Measurements from ENCODE around the gene EML1. TPM values are rescaled to one million over a fixed set of nuclear protein-coding genes. Genes with fewer than 3 reads are reported as not detected.
"Not testable (repeated sequence)": the region's sequence is repeated elsewhere in the genome, so short reads cannot be mapped to it uniquely, and the experiment has no call there.

The EML1 gene
- total and polyA plus RNA-seq, 2 donors, result 45.2 to 77.1 TPM

DNA sequence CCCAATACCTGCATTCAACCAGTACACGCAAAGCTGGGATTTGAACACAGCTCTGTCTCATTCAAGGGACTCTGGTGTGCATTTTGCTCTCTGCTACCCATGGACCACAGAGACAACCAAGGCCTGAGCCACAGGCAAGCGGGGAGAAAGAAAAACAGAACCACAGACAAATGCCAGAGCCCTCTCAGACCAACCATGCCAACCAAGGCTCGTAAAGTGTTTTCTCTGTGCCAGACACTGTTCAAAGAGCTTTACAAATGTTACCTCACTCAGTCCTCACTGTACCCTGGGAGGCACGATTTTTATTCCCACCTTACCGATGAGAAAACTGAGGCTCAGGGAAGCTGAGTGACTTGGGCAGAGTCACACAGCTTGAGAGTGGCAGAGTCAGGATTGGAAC lies 32.4 kb upstream of the EML1 start:
- DNase-seq (ENCODE audit: extremely low spot score), result no peak
- no peaks in the 10 kb centered on the region for H3K36me3 ChIP-seq (ENCODE audit: insufficient read depth)
- WGBS, result 81% methylated on average over 5 of the region's 5 CpGs
- H3K4me3 ChIP-seq (ENCODE audit: low read depth, low read length), result no peak overlapping the region
- H3K4me1 ChIP-seq (ENCODE audit: insufficient read depth), result no peaks in the 10 kb centered on the region
- no peak overlapping the region for H3K27ac ChIP-seq (ENCODE audit: low read depth)

DNA sequence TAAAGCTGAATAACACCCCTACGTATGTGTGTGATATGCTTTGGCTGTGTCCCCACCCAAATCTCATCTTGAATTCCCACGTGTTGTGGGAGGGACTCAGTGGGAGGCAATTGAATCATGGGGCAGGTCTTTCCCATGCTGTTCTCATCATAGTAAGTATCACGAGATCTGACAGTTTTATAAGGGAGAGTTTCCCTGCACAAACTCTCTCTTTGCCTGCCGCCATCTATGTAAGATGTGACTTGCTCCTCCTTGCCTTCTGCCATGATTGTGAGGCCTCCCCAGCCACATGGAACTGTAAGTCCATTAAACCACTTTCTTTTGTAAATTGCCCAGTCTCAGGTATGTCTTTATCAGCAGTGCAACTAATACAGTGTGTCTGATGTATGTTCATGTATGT lies 30.3 kb upstream of the EML1 start:
- H3K36me3 ChIP-seq (ENCODE audit: insufficient read depth); H3K4me1 ChIP-seq (ENCODE audit: insufficient read depth); H3K4me3 ChIP-seq (ENCODE audit: low read depth, low read length); DNase-seq (ENCODE audit: extremely low spot score); H3K27ac ChIP-seq (ENCODE audit: low read depth): not testable (repeated sequence)
- WGBS, result 83% methylated on average over 4 of the region's 4 CpGs

DNA sequence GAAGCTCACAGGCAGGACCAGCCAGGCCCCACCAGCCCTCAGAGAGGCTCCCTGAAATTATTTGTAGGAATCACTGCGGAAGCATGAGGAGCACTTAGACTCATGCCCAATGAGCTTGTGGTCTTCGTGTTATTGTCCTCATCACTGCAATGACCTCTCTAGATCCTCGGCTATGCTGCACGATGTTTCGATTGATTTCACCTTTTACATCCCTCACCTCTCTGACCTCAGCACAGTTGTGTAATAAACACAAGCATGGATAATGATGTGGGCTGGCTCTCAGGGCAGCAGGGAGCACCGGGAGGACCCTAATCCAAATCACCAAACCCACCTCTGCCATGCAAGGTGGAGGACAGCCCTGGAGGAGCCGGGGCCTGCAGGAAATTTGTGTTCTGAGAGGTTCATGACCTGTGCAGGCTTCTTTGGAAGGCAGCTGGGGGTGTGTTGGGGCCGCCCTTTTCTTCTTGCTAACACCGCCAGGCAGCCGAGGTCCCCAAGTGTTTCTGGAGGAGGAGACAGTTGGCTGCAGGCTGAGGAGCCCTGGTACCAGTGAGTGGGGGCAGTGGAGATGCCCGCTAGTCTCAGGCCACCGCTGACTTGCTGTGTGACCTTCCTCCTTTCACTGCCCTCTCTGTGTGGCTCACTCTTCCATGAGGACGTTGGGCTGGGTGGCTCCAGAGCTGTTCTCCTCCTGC lies 29.5 kb upstream of the EML1 start:
- Histone ChIP-seq H3K36me3 (ENCODE audit: insufficient read depth) (no peaks in the 10 kb centered on the region), H3K27ac (ENCODE audit: low read depth) (no peak overlapping the region), H3K4me1 (ENCODE audit: insufficient read depth) (no peaks in the 10 kb centered on the region), H3K4me3 (ENCODE audit: low read depth, low read length) (no peak overlapping the region)
- 91% methylated on average over 13 of the region's 13 CpGs for WGBS
- no peak for DNase-seq (ENCODE audit: extremely low spot score)

DNA sequence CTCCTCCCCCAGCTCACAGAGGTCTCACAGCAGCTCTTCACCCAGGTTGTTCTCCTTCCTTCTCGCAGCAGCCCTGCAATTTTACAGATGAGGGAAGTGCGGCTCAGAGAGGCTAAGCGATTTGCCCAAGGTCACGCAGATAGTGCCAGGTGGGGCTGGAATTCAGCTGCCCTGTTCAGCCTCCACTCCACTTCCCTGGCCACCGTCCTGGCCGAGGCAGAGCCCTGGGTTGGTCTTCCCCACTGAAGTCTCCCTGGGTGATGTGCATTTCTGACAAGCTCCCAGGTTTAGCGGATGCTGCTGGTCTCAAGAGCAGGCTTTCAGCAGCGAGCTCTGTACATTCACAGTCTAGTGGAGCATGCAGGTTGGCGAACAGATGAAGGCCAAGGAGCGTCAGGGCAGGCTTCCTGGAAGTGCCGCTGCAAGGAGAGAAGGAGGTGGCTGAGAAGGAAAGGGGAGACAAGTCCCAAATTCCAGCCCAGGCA lies 28.9 kb upstream of the EML1 start:
- H3K4me3 ChIP-seq (ENCODE audit: low read depth, low read length), result no peak overlapping the region
- H3K27ac ChIP-seq (ENCODE audit: low read depth), result no peak overlapping the region
- no peaks in the 10 kb centered on the region for H3K36me3 ChIP-seq (ENCODE audit: insufficient read depth)
- no peaks in the 10 kb centered on the region for H3K4me1 ChIP-seq (ENCODE audit: insufficient read depth)
- DNase-seq (ENCODE audit: extremely low spot score), result no peak
- 93% methylated on average over 11 of the region's 11 CpGs for WGBS

DNA sequence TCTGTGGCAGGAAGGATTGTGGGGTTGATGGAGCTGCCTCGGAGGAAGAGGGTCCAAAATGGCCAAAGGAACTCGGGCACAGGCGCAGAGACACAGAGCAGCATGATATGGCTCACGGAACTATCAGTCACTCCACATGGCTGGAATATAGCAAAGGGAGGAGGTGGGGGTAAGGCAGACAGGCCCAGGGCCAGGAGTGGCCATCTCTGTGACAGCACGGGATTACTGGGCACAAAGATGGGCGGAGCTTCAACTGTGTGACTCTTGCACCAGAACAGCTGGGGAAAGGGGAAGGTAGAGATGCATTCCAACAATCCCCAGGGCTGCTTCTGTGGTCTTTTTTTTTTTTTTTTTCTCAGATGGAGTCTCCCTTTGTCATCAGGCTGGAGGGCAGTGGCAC lies 24.8 kb upstream of the EML1 start:
- 74% methylated on average over 6 of the region's 6 CpGs for WGBS
- Histone ChIP-seq H3K36me3 (ENCODE audit: insufficient read depth) (no peaks in the 10 kb centered on the region), H3K4me3 (ENCODE audit: low read depth, low read length) (no peak overlapping the region), H3K27ac (ENCODE audit: low read depth) (no peak overlapping the region), H3K4me1 (ENCODE audit: insufficient read depth) (no peaks in the 10 kb centered on the region)
- no peak for DNase-seq (ENCODE audit: extremely low spot score)

DNA sequence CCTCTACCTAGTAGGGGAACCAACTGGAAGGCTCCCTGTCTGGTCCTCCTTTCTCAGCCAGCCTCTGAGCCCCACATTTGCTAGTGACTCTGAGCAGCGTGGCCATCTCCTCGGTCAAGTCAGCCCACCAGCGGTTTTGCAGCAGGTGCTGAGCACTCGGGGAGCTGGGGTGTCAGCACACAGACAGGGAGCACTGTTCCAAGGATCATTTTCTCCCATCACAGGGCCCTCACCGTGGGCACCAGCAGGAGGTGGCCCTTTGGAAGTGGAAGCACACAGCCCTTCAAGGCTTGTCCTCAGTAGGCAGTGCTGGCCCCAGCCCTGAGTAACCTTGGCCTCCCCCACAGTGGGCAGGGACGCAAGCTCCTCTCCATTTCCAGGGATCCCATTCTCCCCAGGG lies 24.1 kb upstream of the EML1 start:
- Histone ChIP-seq H3K36me3 (ENCODE audit: insufficient read depth) (no peaks in the 10 kb centered on the region), H3K27ac (ENCODE audit: low read depth) (no peak overlapping the region), H3K4me3 (ENCODE audit: low read depth, low read length) (no peak overlapping the region), H3K4me1 (ENCODE audit: insufficient read depth) (no peaks in the 10 kb centered on the region)
- no peak for DNase-seq (ENCODE audit: extremely low spot score)
- 97% methylated on average over 6 of the region's 6 CpGs for WGBS

DNA sequence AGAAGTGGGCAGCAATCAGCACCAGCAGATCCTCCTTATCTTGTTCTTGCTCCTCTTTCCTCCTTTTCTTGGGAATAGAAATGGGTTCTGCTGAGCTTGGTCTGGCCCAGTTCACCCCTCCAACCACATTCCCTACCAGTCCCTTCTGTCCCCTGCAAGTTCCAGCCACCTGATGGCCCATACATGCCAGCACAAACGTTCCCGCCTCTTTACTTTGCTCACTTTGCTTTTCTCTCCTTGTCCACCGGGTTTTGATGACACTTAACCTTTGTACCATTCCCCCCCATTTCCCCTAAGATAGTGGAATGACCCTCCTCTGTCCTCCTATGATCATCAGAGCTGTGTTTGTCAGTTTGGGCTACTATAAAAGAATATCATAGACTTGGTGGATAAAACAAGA lies 23.4 kb upstream of the EML1 start:
- 81% methylated on average over 3 of the region's 3 CpGs for WGBS
- H3K4me1 ChIP-seq (ENCODE audit: insufficient read depth), result no peaks in the 10 kb centered on the region
- no peak for DNase-seq (ENCODE audit: extremely low spot score)
- H3K36me3 ChIP-seq (ENCODE audit: insufficient read depth), result no peaks in the 10 kb centered on the region
- no peak overlapping the region for H3K27ac ChIP-seq (ENCODE audit: low read depth)
- H3K4me3 ChIP-seq (ENCODE audit: low read depth, low read length), result no peak overlapping the region

DNA sequence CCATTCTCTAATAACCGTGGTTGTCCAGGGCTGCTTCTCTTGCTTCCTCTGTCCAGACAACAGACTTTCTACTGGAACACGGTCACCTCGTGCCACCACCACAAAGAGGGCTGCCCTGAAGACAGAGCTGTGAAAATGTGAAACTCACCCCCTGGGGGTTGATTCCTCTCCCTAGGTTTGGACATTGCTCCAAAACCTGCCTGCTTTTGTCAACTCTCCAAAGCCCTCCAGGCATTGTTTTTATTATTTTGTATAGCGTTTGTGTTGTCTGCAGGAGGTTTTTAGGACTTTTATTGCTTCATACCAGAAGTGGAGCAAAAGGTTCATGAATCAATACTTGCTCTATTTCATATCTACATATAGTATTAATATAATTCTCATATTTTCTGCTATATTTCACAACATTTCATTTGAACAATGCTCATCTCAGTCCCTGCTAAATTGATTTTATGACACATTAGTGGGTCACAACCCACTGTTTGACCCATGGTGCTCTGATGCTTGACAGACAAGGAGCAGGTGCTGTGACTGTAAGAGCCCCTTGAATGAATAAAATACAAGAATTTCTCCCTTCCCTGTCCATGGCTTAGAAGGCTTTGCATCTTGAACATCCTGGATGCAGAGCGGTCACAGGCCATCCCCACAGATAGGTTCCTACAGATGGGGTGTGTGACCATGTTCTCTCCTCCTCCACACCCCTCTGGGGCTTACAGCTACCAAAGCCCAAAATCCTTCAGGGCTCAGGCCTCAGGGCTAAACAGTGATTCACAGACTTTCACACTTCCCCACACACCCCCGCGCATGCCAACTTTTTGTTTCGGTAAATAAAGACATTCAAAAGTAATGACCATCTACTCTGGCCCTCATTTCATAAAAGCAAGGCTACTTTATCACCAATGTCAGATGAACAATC lies 20.6 kb upstream of the EML1 start:
- 73% methylated on average over 8 of the region's 8 CpGs for WGBS
- no peaks in the 10 kb centered on the region for H3K36me3 ChIP-seq (ENCODE audit: insufficient read depth)
- no peak overlapping the region for H3K4me3 ChIP-seq (ENCODE audit: low read depth, low read length)
- H3K4me1 ChIP-seq (ENCODE audit: insufficient read depth), result no peaks in the 10 kb centered on the region
- no peak for DNase-seq (ENCODE audit: extremely low spot score)
- H3K27ac ChIP-seq (ENCODE audit: low read depth), result no peak overlapping the region

DNA sequence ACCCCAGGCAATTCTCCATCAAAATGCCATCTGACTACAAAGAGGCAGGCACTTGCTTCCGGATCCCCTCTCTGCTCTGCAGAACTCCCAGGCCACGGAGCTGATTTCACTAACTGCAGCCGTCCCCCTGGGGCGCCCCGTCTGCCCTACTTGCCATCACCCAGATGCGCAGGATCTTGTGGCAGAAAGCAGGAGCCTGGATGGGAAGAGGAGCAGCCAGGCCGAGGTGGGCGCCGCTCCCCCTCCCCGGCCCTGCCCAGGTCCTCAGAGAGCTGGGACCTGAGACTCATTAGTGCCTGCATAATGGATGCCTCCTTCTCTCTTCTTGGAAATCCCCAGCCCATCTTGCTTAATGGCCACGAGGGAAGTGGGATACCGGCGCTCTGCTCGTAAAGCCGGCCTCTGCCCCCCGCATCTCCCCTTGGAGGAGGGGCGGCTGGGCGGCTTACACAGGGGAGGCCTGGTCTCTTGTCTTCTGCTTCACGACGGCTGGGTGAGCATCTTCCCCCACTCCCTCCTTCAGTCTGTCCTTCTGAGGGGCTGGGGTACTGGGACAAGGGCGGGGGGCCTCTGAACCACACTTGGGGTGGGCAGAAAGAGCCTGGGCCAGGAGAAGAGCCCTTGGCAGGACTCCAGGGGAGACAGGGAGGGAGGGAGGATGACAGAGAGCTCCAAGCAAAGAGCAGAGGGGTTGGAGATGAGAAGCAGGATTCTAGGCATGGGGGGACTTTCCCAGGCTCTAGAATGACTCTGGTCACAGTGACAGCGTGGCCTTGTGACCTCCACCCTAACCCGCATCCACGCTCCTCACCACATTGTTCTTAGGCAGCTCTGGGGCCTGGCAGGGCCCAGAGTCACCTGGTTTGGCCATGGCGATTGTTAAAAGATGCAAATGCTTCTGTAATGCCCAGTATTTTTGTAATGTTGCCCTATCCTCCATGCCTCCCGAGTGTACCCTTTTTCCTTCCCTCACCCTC lies 19.4 kb upstream of the EML1 start:
- 65% methylated on average over 26 of the region's 26 CpGs for WGBS
- Histone ChIP-seq H3K4me3 (ENCODE audit: low read depth, low read length) (no peak overlapping the region), H3K4me1 (ENCODE audit: insufficient read depth) (no peaks in the 10 kb centered on the region), H3K27ac (ENCODE audit: low read depth) (no peak overlapping the region), H3K36me3 (ENCODE audit: insufficient read depth) (no peaks in the 10 kb centered on the region)
- DNase-seq (ENCODE audit: extremely low spot score), result no peak

DNA sequence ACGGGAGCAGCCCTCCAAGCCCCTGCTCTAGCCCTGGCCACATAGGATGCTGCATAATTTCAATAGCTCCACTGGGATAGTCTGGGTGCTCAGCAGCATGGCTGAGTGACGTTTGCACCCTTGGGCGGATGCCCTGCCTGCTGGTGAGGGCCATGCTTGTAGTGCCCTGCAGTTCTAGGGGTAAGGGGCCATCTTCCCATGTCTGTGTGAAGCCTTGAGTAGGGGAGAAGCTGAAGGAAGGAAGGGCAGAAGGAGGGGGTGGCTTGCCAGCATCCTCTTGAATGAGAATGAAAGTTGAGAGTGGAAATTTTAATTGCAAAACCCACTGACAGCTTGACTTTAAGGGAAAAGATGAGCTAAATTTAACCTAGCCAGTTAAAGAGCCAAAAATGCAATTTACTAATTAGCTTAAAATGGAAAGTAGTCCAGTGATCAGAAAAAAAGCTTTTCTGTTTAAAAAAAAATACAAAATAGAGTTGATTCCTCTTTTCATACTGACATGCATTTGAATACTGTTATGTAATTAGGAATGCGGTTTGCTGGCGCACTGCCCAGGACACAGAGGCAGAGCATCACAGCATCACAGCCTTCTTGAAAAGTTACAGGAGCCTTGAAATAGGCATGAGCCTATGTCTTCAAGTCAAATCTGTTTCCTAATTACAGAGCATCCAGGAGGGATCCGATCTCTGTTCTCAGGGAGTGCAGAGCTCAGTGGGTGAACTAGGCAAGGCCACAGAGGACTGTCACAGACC lies 18.5 kb upstream of the EML1 start:
- no peak overlapping the region for H3K4me3 ChIP-seq (ENCODE audit: low read depth, low read length)
- H3K36me3 ChIP-seq (ENCODE audit: insufficient read depth), result no peaks in the 10 kb centered on the region
- 45% methylated on average over 6 of the region's 6 CpGs for WGBS
- H3K4me1 ChIP-seq (ENCODE audit: insufficient read depth), result no peaks in the 10 kb centered on the region
- DNase-seq (ENCODE audit: extremely low spot score), result no peak
- no peak overlapping the region for H3K27ac ChIP-seq (ENCODE audit: low read depth)

DNA sequence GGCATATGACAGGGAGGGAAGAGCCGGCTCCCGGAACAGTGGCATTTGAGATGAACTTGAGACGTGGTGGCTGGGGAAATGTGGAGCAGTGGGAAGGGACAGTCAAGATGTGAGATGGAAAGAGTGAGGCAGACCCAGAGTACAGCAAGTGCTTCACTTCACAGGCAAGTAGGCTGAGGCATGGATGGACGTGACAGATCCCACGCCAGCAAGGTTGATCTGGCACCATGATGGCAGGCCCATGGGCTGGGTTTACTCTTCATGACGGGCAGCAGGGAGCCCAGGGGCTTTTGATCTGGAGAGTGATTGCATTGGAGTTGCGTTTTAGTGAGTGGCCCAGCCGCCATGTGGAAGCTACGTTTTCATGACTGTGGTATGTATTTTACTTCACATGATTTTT lies 17.9 kb upstream of the EML1 start:
- no peak overlapping the region for H3K27ac ChIP-seq (ENCODE audit: low read depth)
- no peaks in the 10 kb centered on the region for H3K4me1 ChIP-seq (ENCODE audit: insufficient read depth)
- WGBS, result 78% methylated on average over 9 of the region's 9 CpGs
- no peak for DNase-seq (ENCODE audit: extremely low spot score)
- H3K4me3 ChIP-seq (ENCODE audit: low read depth, low read length), result no peak overlapping the region
- H3K36me3 ChIP-seq (ENCODE audit: insufficient read depth), result no peaks in the 10 kb centered on the region

DNA sequence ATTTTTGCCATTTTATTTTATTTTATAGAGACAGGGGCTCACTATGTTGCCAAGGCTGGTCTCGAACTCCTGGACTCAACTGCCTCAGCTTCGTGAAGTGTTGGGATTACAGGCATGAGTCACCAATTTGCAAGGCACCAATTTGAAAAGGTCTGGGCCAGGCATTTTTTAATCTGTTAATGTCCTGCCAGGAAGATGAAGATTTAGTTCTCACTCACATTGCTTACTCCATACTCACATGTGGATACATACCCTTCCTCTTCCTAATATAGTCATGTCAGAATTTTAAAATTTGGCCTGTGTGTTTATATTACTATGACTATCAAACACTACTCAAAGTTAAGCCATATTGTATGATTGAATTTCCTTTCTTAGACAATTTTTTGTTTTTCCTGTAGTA lies 15.3 kb upstream of the EML1 start:
- no peaks in the 10 kb centered on the region for H3K4me1 ChIP-seq (ENCODE audit: insufficient read depth)
- H3K4me3 ChIP-seq (ENCODE audit: low read depth, low read length), result no peak overlapping the region
- H3K36me3 ChIP-seq (ENCODE audit: insufficient read depth), result no peaks in the 10 kb centered on the region
- no peak for DNase-seq (ENCODE audit: extremely low spot score)
- WGBS, result 84% methylated on average over 2 of the region's 2 CpGs
- no peak overlapping the region for H3K27ac ChIP-seq (ENCODE audit: low read depth)

DNA sequence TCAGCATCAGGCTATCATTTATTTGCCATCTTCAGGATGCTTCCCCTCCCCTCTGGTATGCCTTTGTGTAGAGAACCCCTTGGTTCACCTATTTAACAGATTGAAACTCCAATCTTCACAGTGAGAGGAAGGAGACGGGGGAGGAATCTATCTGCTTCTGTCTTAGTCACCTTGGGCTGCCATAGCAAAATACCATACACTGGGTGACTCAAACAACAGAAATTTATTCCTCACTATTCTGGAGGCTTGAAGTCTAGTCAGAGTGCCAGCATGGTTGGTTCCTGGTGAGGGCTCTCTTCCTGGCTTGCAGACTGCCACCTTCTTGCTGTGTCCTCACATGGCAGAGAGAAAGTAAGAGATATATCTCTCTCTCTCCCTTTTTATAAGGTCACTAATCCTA lies 13.5 kb upstream of the EML1 start:
- no peaks in the 10 kb centered on the region for H3K36me3 ChIP-seq (ENCODE audit: insufficient read depth)
- H3K4me3 ChIP-seq (ENCODE audit: low read depth, low read length), result no peak overlapping the region
- H3K27ac ChIP-seq (ENCODE audit: low read depth), result no peak overlapping the region
- H3K4me1 ChIP-seq (ENCODE audit: insufficient read depth), result no peaks in the 10 kb centered on the region
- DNase-seq (ENCODE audit: extremely low spot score), result no peak
- 98% methylated on average over 1 of the region's 1 CpG for WGBS
